H1 (cell line): ENCODE results near the gene ATP6V0E2. TPM values are rescaled to one million over a fixed set of nuclear protein-coding genes. Genes with fewer than 3 reads are reported as not detected.
"Not testable (repeated sequence)": the region's sequence is repeated elsewhere in the genome, so short reads cannot be mapped to it uniquely, and the experiment has no call there.

Experiments used
- CTCF ChIA-PET: fragments of 300-600 bp; sonication (Branson Sonifier 250); formaldehyde crosslinking; loops from one replicate; lab custom pipeline; 2021; ENCODE audit not compliant: partially characterized antibody; lab: Charles Lee
- POLR2A ChIA-PET: fragments of 300-600 bp; sonication (Branson Sonifier 250); formaldehyde crosslinking; loops from one replicate; lab custom pipeline; 2021; ENCODE audit warnings: inconsistent platforms; ENCODE audit not compliant: partially characterized antibody; lab: Charles Lee
- DNase-seq, 2 experiments: peaks; one replicate each; pipeline versions ENCODE4 v3.0.0 to v3.0.0-alpha.2; 2010 to 2022; ENCODE audit warnings: low spot score in 2 of 2, low read depth in 1 of 2, mixed read lengths in 1 of 2
- FAIRE-seq: peaks from 2 replicates; lab custom pipeline; 2011; peaks lifted over from hg19 to GRCh38; lab: Jason Lieb, UNC
- H2AFZ ChIP-seq: 2 replicates; pipeline ENCODE4 v1.8.1; 2012; ENCODE audit warnings: low read length, inconsistent platforms
- H2AK5ac ChIP-seq: 2 replicates; pipeline ENCODE4 v1.6.1; 2013; ENCODE audit warnings: low read depth, low read length
- H2BK120ac ChIP-seq: replicated peaks from 2 replicates; pipeline ENCODE3; 2013; ENCODE audit warnings: low read depth, low read length, inconsistent platforms
- H2BK12ac ChIP-seq: 2 replicates; pipeline ENCODE4 v1.6.1; 2013; ENCODE audit warnings: low read depth, low read length
- H2BK15ac ChIP-seq: 2 replicates; pipeline ENCODE4 v1.6.1; 2013; ENCODE audit warnings: low read length
- H2BK20ac ChIP-seq: 2 replicates; pipeline ENCODE4 v1.6.1; 2013; ENCODE audit warnings: low read length
- H2BK5ac ChIP-seq: 2 replicates; pipeline ENCODE4 v1.6.1; 2013; ENCODE audit warnings: low read depth, low read length
- H3K14ac ChIP-seq: 2 replicates; pipeline ENCODE4 v1.6.1; 2013; ENCODE audit warnings: inconsistent platforms; ENCODE audit not compliant: insufficient read length
- H3K18ac ChIP-seq: 2 replicates; pipeline ENCODE4 v1.6.1; 2013; ENCODE audit warnings: low read length; ENCODE audit errors: extremely low read depth
- H3K23ac ChIP-seq: 2 replicates; pipeline ENCODE4 v1.6.1; 2013; ENCODE audit warnings: inconsistent platforms; ENCODE audit not compliant: insufficient read length
- H3K23me2 ChIP-seq: 2 replicates; pipeline ENCODE4 v1.6.1; 2013; ENCODE audit warnings: low read depth, low read length
- H3K27ac ChIP-seq: 2 replicates; pipeline ENCODE4 v1.6.1; 2011; ENCODE audit warnings: low read depth, low read length, inconsistent platforms
- H3K27me3 ChIP-seq, 4 experiments: replicated peaks in 1 of 4; 1 replicate in 1 of 4; 2 replicates in 3 of 4; pipeline versions ENCODE4 v1.6.1 to v1.8.1; 2011 to 2013; ENCODE audit warnings: low read length in 3 of 4, mild to moderate bottlenecking in 3 of 4, inconsistent platforms in 2 of 4, mixed read lengths in 2 of 4, moderate library complexity in 1 of 4; ENCODE audit not compliant: control insufficient read depth in 3 of 4, insufficient read depth in 3 of 4; ENCODE audit errors: extremely low read depth in 1 of 4
- H3K36me3 ChIP-seq, 4 experiments: 2 replicates each; pipeline versions ENCODE4 v1.6.1 to v1.8.1; 2011 to 2013; ENCODE audit warnings: mild to moderate bottlenecking in 4 of 4, low read length in 3 of 4, moderate library complexity in 2 of 4, control low read depth in 1 of 4, inconsistent platforms in 1 of 4; ENCODE audit not compliant: insufficient read depth in 4 of 4, control insufficient read depth in 2 of 4
- H3K4ac ChIP-seq: replicated peaks from 2 replicates; pipeline ENCODE3; 2013; ENCODE audit warnings: low read length, low read depth, mixed read lengths, inconsistent platforms; ENCODE audit not compliant: insufficient read length
- H3K4me1 ChIP-seq, 4 experiments: replicated peaks in 1 of 4; 1 replicate in 1 of 4; 2 replicates in 3 of 4; pipeline versions ENCODE4 v1.6.1 to v1.8.1; 2011 to 2013; ENCODE audit warnings: low read length in 3 of 4, inconsistent platforms in 2 of 4, mixed read lengths in 1 of 4; ENCODE audit not compliant: insufficient read depth in 4 of 4, control insufficient read depth in 3 of 4
- H3K4me2 ChIP-seq, 2 experiments: 2 replicates each; pipeline versions ENCODE4 v1.6.1 to v1.8.1; 2011 to 2013; ENCODE audit warnings: low read depth in 2 of 2, low read length in 2 of 2, control low read depth in 1 of 2, inconsistent platforms in 1 of 2, mild to moderate bottlenecking in 1 of 2; ENCODE audit not compliant: insufficient read depth in 1 of 2
- H3K4me3 ChIP-seq, 4 experiments: fragments of 200-600, 300-600 bp in 1 of 4; sonication (generic), shearing (Covaris generic), sonication (Bioruptor Twin) in 1 of 4; 2 replicates each; pipeline versions ENCODE4 v1.5.1 to v1.8.1; 2011 to 2016; ENCODE audit warnings: low read length in 4 of 4, low read depth in 3 of 4, control low read depth in 2 of 4, inconsistent platforms in 2 of 4, mild to moderate bottlenecking in 2 of 4, mixed read lengths in 1 of 4, moderate library complexity in 1 of 4; ENCODE audit not compliant: insufficient read depth in 2 of 4; ENCODE audit errors: extremely low read depth in 1 of 4
- H3K56ac ChIP-seq: replicated peaks from 2 replicates; pipeline ENCODE3; 2013; ENCODE audit warnings: low read depth, mild to moderate bottlenecking, mixed read lengths, low read length, inconsistent platforms; ENCODE audit not compliant: insufficient read length
- H3K79me1 ChIP-seq: 2 replicates; pipeline ENCODE4 v1.6.1; 2013; ENCODE audit warnings: low read depth, low read length, control low read depth
- H3K79me2 ChIP-seq, 2 experiments: 2 replicates each; pipeline versions ENCODE4 v1.6.1 to v1.8.1; 2012 to 2013; ENCODE audit warnings: low read length in 2 of 2, mild to moderate bottlenecking in 2 of 2, inconsistent platforms in 1 of 2; ENCODE audit not compliant: insufficient read depth in 2 of 2, control insufficient read depth in 1 of 2
- H3K9ac ChIP-seq, 4 experiments: replicated peaks in 1 of 4; 1 replicate in 1 of 4; 2 replicates in 3 of 4; pipeline versions ENCODE4 v1.6.1 to v1.8.1; 2011 to 2013; ENCODE audit warnings: low read depth in 3 of 4, low read length in 3 of 4, control low read depth in 2 of 4, mild to moderate bottlenecking in 2 of 4, moderate library complexity in 2 of 4, inconsistent platforms in 1 of 4; ENCODE audit errors: extremely low read depth in 1 of 4
- H3K9me3 ChIP-seq, 2 experiments: 2 replicates each; pipeline versions ENCODE4 v1.6.1 to v1.8.1; 2012 to 2013; ENCODE audit warnings: mild to moderate bottlenecking in 2 of 2, moderate library complexity in 2 of 2, control low read depth in 1 of 2, inconsistent platforms in 1 of 2, low read depth in 1 of 2, low read length in 1 of 2, mixed read lengths in 1 of 2; ENCODE audit not compliant: insufficient read depth in 2 of 2
- H4K20me1 ChIP-seq, 2 experiments: replicated peaks in 1 of 2; 2 replicates each; pipeline versions ENCODE3 to v1.8.1; 2011 to 2013; ENCODE audit warnings: inconsistent platforms in 2 of 2, low read length in 2 of 2, mild to moderate bottlenecking in 1 of 2; ENCODE audit not compliant: insufficient read depth in 2 of 2, control insufficient read depth in 1 of 2
- H4K5ac ChIP-seq: 2 replicates; pipeline ENCODE4 v1.6.1; 2013; ENCODE audit warnings: low read length, low read depth, mixed read lengths, inconsistent platforms; ENCODE audit not compliant: insufficient read length
- H4K8ac ChIP-seq: 2 replicates; pipeline ENCODE4 v1.8.0; 2013; ENCODE audit warnings: mild to moderate bottlenecking, moderate library complexity, low read length, inconsistent platforms; ENCODE audit not compliant: insufficient read depth; ENCODE audit errors: extremely low read depth
- H4K91ac ChIP-seq: replicated peaks from 2 replicates; pipeline ENCODE3; 2013; ENCODE audit warnings: low read length, mixed read lengths, inconsistent platforms; ENCODE audit not compliant: insufficient read length
- BRCA1 ChIP-seq: IDR thresholded peaks from 2 replicates; pipeline ENCODE4 v1.6.1; 2012; ENCODE audit warnings: low read depth, low read length, improper control_type of control experiment
- CTBP2 ChIP-seq: IDR thresholded peaks from 2 replicates; pipeline ENCODE4 v1.7.0; 2011; ENCODE audit warnings: borderline replicate concordance, mild to moderate bottlenecking, moderate library complexity, mixed read lengths, low read length; ENCODE audit not compliant: insufficient read depth, insufficient read length
- E2F6 ChIP-seq: IDR thresholded peaks from 2 replicates; pipeline ENCODE4 v1.6.1; 2012; ENCODE audit warnings: inconsistent platforms
- FOSL1 ChIP-seq: IDR thresholded peaks from 2 replicates; pipeline ENCODE4 v1.6.1; 2011; ENCODE audit warnings: mild to moderate bottlenecking, low read depth, low read length, moderate library complexity; ENCODE audit not compliant: insufficient read depth
- GTF2F1 ChIP-seq: IDR thresholded peaks from 2 replicates; pipeline ENCODE4 v1.6.1; 2012; ENCODE audit warnings: low read depth, low read length, improper control_type of control experiment, borderline replicate concordance
- KDM4A ChIP-seq: IDR thresholded peaks from one replicate; pipeline ENCODE4 v1.7.1; 2012; ENCODE audit warnings: low read depth, mild to moderate bottlenecking, moderate library complexity, low read length, inconsistent platforms; ENCODE audit not compliant: severe bottlenecking
- NRF1 ChIP-seq: IDR thresholded peaks from 2 replicates; pipeline ENCODE4 v1.6.1; 2011; ENCODE audit warnings: mild to moderate bottlenecking, low read depth, low read length, improper control_type of control experiment
- POU5F1 ChIP-seq: IDR thresholded peaks from 2 replicates; pipeline ENCODE4 v1.6.1; 2011; ENCODE audit warnings: low read depth, mild to moderate bottlenecking, low read length, moderate library complexity
- SIN3A ChIP-seq, 2 experiments: IDR thresholded peaks in 1 of 2; conservative IDR thresholded peaks in 1 of 2; 2 replicates each; pipeline ENCODE4 v1.6.1; 2011 to 2012; ENCODE audit warnings: low read length in 2 of 2, improper control_type of control experiment in 1 of 2, low read depth in 1 of 2, mild to moderate bottlenecking in 1 of 2
- TAF1 ChIP-seq: IDR thresholded peaks from 2 replicates; pipeline ENCODE4 v1.6.1; 2011; ENCODE audit warnings: mild to moderate bottlenecking, low read depth, low read length
- WGBS, 2 experiments: shearing (Covaris generic) in 1 of 2; methylation state at CpG; one replicate each; pipeline versions ENCODE4 v1.1.6 to v1.1.7; 2013 to 2015; ENCODE audit warnings: low lambda C conversion rate in 2 of 2, mixed read lengths in 2 of 2, inconsistent platforms in 1 of 2, low coverage in 1 of 2, missing lambda C conversion rate in 1 of 2; ENCODE audit not compliant: insufficient replicate concordance in 2 of 2, insufficient coverage in 1 of 2, insufficient read length in 1 of 2; ENCODE audit errors: extremely low coverage in 1 of 2, missing lambda C conversion rate in 1 of 2; 5-methylcytosine and 5-hydroxymethylcytosine counted together
- polyA plus RNA-seq, 7 experiments: library from polyadenylated mRNA; depleted of rRNA in 3 of 7; stranded (reverse) in 5 of 7; unstranded in 2 of 7; fragments of >200 nt in 5 of 7; fragments of 200-250 nt in 2 of 7; gene quantifications; 1 replicate in 5 of 7; 2 replicates in 1 of 7; 4 replicates in 1 of 7; pipeline versions ENCODE4 v1.2.1 to v1.2.3, GENCODE V29; 2011 to 2013; ENCODE audit warnings: missing spikeins in 2 of 7, mixed read lengths in 2 of 7
- total RNA-seq: library from RNA; stranded (reverse); fragmentation: NEBNext Ultra II Directional; extraction: Animal tissue kit (Norgen Biotek cat#: 25700); gene quantifications from 2 replicates; pipeline ENCODE4 v1.2.1, GENCODE V29; 2021

ATP6V0E2 gene
- total and polyA plus RNA-seq, 2 of the 8 experiments (the other 6 are each of a cell fraction or from before 2014, with no cell fraction given), result 26.1 to 47.9 TPM

DNA sequence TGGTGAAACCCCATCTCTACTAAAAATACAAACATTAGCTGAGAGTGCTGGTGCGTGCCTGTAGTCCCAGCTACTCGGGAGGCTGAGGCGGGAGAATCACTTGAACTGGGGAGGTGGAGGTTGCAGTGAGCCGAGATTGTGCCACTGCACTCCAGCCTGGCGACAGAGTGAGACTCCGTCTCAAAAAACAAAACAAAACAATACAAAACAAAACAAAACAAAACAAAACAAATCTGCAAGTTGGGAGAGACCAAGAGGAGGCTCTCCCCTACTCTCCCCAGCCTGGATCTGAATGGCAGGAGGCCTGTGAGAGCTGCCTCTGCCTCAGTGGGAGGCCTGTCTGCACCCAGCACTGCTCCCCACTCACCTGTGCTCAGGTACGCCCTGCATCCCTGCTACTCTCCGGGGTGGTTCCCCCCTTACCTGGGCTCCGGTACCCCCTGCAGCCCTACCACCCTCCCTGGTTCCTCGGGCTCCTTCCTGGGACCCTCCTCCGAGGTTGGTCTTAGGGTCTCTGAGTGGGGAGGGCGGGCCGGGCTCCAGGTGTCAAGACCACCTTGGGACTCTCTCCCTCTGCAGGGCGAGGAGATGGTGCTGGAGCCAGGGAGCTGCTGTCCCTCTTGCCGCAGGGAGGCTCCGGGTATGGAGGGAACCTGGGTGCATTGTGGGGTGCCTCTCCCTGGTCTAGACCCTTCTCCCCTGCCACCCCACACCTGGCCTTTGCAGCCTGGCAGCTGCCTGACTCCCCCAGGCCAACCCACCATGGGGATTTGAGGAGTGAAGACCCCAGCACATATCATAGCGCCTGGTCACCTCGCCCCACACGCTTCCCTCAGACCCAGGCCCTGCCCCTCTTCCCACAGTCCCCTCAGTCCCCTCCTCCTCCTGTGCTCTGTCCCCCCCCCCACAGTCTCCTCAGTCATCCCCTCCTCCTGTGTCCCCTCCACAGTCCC, 45.1 kb upstream of the ATP6V0E2 start (continued):
- TF ChIP-seq KDM4A, result no peak
- no peak for TF ChIP-seq SIN3A (conservative IDR thresholded peaks at IDR 0.05 in 1 of 2, IDR thresholded peaks at IDR 0.05 in 1 of 2; ENCODE audit: low read depth in 1 of 2, low read length in 2 of 2)
- no peak for TF ChIP-seq TAF1
- no peak for TF ChIP-seq GTF2F1
- TF ChIP-seq E2F6, result no peak
- no peak for TF ChIP-seq FOSL1
- TF ChIP-seq BRCA1, result no peak
- no peak for TF ChIP-seq NRF1
- TF ChIP-seq CTBP2, result no peak
- no peak for TF ChIP-seq POU5F1

DNA sequence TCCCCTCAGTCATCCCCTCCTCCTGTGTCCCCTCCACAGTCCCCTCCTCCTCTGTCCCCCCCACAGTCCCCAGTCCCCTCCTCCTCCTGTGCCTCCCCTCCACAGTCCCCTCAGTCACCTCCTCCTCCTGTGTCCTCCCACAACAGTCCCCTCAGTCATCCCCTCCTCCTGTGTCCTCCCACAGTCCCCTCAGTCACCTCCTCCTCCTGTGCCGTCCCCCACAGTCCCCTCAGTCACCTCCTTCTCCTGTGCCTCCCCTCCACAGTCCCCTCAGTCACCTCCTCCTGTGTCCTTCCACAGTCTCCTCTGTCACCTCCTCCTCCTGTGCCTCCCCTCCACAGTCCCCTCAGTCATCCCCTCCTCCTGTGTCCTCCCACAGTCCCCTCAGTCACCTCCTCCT, 43.2 kb upstream of the ATP6V0E2 start:
- H4K91ac ChIP-seq, H2AK5ac ChIP-seq, H3K27me3 ChIP-seq, H2BK20ac ChIP-seq, FAIRE-seq, H3K79me1 ChIP-seq, H3K14ac ChIP-seq, H2BK5ac ChIP-seq, H3K9ac ChIP-seq, H4K20me1 ChIP-seq, POLR2A ChIA-PET, H3K56ac ChIP-seq, H2BK120ac ChIP-seq, H3K79me2 ChIP-seq, H3K36me3 ChIP-seq, H3K4me3 ChIP-seq, H3K23ac ChIP-seq, H2BK15ac ChIP-seq, DNase-seq, H4K8ac ChIP-seq, H3K9me3 ChIP-seq, H3K4me2 ChIP-seq, H3K27ac ChIP-seq, H2AFZ ChIP-seq, H3K18ac ChIP-seq, H4K5ac ChIP-seq, H2BK12ac ChIP-seq, H3K23me2 ChIP-seq, H3K4ac ChIP-seq: not testable (repeated sequence)
- H3K4me1 ChIP-seq, result peaks cover 0 to 10% (median 6%) of the 10 kb centered on the region in 4 experiments; a peak in 6 of 7 replicates
- CTCF ChIA-PET, result interaction anchor here (1.1 to 2.9 kb wide), 6 partner anchors 10 to 29 kb away, joined by 3 to 15 read pairs (median 5); no protein-coding TSS in a partner anchor
- WGBS, 2 experiments, result 86% methylated on average over 1 of the region's 1 CpG; no CpG with 5 or more reads in 1 of the 2 experiments
